ENCODE measurements around the gene RPH3AL.
A peak's percentile ranks its signal among the peaks of the same experiment; 100 is the strongest.
"Not testable (repeated sequence)": the region's sequence is repeated elsewhere in the genome, so short reads cannot be mapped to it uniquely, and the experiment has no call there.

RPH3AL gene

GRCh38 chr17:367656-368055 is 15.0 kb upstream of the RPH3AL start:
- H3K4me3 ChIP-seq (ENCODE audit: low read depth, low read length); H3K14ac ChIP-seq (ENCODE audit: low read length); H3K36me3 ChIP-seq (ENCODE audit: control insufficient read depth in 1 of 2, insufficient read depth in 2 of 2, low read length in 2 of 2); H3K79me2 ChIP-seq (ENCODE audit: control insufficient read depth, insufficient read depth, low read length, poor library complexity); H3K23ac ChIP-seq (ENCODE audit: low read length); H3K18ac ChIP-seq (ENCODE audit: low read length); H3K4ac ChIP-seq (ENCODE audit: low read depth, low read length); H4K91ac ChIP-seq (ENCODE audit: low read depth, low read length); H3K79me1 ChIP-seq (ENCODE audit: low read length); H3K27ac ChIP-seq (ENCODE audit: low read depth, low read length); H2AK5ac ChIP-seq (ENCODE audit: low read length); H3K9me3 ChIP-seq (ENCODE audit: insufficient read depth, low read depth, low read length); H3K4me1 ChIP-seq (ENCODE audit: control insufficient read depth in 1 of 2, insufficient read depth in 2 of 2, low read length in 2 of 2); H3K9ac ChIP-seq (ENCODE audit: low read length); H4K12ac ChIP-seq (ENCODE audit: low read depth, low read length); H3K27me3 ChIP-seq (ENCODE audit: insufficient read depth, low read length); H2BK12ac ChIP-seq (ENCODE audit: low read length); DNase-seq; H3K4me2 ChIP-seq (ENCODE audit: low read length); H4K8ac ChIP-seq (ENCODE audit: low read depth, low read length); H2BK120ac ChIP-seq (ENCODE audit: insufficient read depth, low read length, poor library complexity); H2BK5ac ChIP-seq (ENCODE audit: low read depth, low read length, poor library complexity); H2AFZ ChIP-seq (ENCODE audit: insufficient read depth, low read length, poor library complexity): not testable (repeated sequence)
- no CpG with 5 or more reads among the region's 17 CpGs for WGBS (ENCODE audit: extremely low coverage, insufficient coverage, insufficient read length)

- H3K4ac ChIP-seq (ENCODE audit: low read depth, low read length); H3K27me3 ChIP-seq (ENCODE audit: insufficient read depth, low read length); H3K4me3 ChIP-seq (ENCODE audit: low read depth, low read length); H2AK5ac ChIP-seq (ENCODE audit: low read length); H2BK12ac ChIP-seq (ENCODE audit: low read length); H2BK5ac ChIP-seq (ENCODE audit: low read depth, low read length, poor library complexity); H3K79me2 ChIP-seq (ENCODE audit: control insufficient read depth, insufficient read depth, low read length, poor library complexity); H4K12ac ChIP-seq (ENCODE audit: low read depth, low read length); H4K91ac ChIP-seq (ENCODE audit: low read depth, low read length); H3K4me2 ChIP-seq (ENCODE audit: low read length); H3K36me3 ChIP-seq (ENCODE audit: control insufficient read depth in 1 of 2, insufficient read depth in 2 of 2, low read length in 2 of 2); H3K9me3 ChIP-seq (ENCODE audit: insufficient read depth, low read depth, low read length); H3K4me1 ChIP-seq (ENCODE audit: control insufficient read depth in 1 of 2, insufficient read depth in 2 of 2, low read length in 2 of 2); DNase-seq; H2AFZ ChIP-seq (ENCODE audit: insufficient read depth, low read length, poor library complexity); H3K27ac ChIP-seq (ENCODE audit: low read depth, low read length); H3K79me1 ChIP-seq (ENCODE audit: low read length); H3K9ac ChIP-seq (ENCODE audit: low read length); H2BK120ac ChIP-seq (ENCODE audit: insufficient read depth, low read length, poor library complexity); H3K14ac ChIP-seq (ENCODE audit: low read length); H4K8ac ChIP-seq (ENCODE audit: low read depth, low read length); H3K18ac ChIP-seq (ENCODE audit: low read length); H3K23ac ChIP-seq (ENCODE audit: low read length): not testable (repeated sequence)
- WGBS (ENCODE audit: extremely low coverage, insufficient coverage, insufficient read length): no CpG with 5 or more reads among the region's 33 CpGs
Observed at GRCh38 chr17:366657-367615, 14.3 kb upstream of the RPH3AL start.

GRCh38 chr17:364766-365165 is 12.2 kb upstream of the RPH3AL start:
- H3K4ac ChIP-seq (ENCODE audit: low read depth, low read length): no peak overlapping the region
- H3K27me3 ChIP-seq (ENCODE audit: insufficient read depth, low read length): no peaks in the 10 kb centered on the region
- no peaks in the 10 kb centered on the region for H3K9me3 ChIP-seq (ENCODE audit: insufficient read depth, low read depth, low read length)
- H3K4me2 ChIP-seq (ENCODE audit: low read length): no peak overlapping the region
- H4K91ac ChIP-seq (ENCODE audit: low read depth, low read length): no peak overlapping the region
- no CpG with 5 or more reads among the region's 9 CpGs for WGBS (ENCODE audit: extremely low coverage, insufficient coverage, insufficient read length)
- no peaks in the 10 kb centered on the region for H3K79me2 ChIP-seq (ENCODE audit: control insufficient read depth, insufficient read depth, low read length, poor library complexity)
- H3K4me3 ChIP-seq (ENCODE audit: low read depth, low read length): no peak overlapping the region
- no peak overlapping the region for H2BK5ac ChIP-seq (ENCODE audit: low read depth, low read length, poor library complexity)
- no peak overlapping the region for H2BK120ac ChIP-seq (ENCODE audit: insufficient read depth, low read length, poor library complexity)
- no peak overlapping the region for H4K12ac ChIP-seq (ENCODE audit: low read depth, low read length)
- H2AK5ac ChIP-seq (ENCODE audit: low read length): no peak overlapping the region
- no peak overlapping the region for H4K8ac ChIP-seq (ENCODE audit: low read depth, low read length)
- H3K23ac ChIP-seq (ENCODE audit: low read length): no peak overlapping the region
- H3K4me1 ChIP-seq (ENCODE audit: control insufficient read depth in 1 of 2, insufficient read depth in 2 of 2, low read length in 2 of 2): no peaks in the 10 kb centered on the region
- no peak overlapping the region for H2BK12ac ChIP-seq (ENCODE audit: low read length)
- DNase-seq: no peak
- no peak overlapping the region for H3K27ac ChIP-seq (ENCODE audit: low read depth, low read length)
- H3K9ac ChIP-seq (ENCODE audit: low read length): no peak overlapping the region
- no peaks in the 10 kb centered on the region for H3K36me3 ChIP-seq (ENCODE audit: control insufficient read depth in 1 of 2, insufficient read depth in 2 of 2, low read length in 2 of 2)
- no peaks in the 10 kb centered on the region for H3K79me1 ChIP-seq (ENCODE audit: low read length)
- no peak overlapping the region for H3K14ac ChIP-seq (ENCODE audit: low read length)
- H3K18ac ChIP-seq (ENCODE audit: low read length): no peak overlapping the region
- H2AFZ ChIP-seq (ENCODE audit: insufficient read depth, low read length, poor library complexity): no peak overlapping the region

- Histone ChIP-seq H2BK120ac (ENCODE audit: insufficient read depth, low read length, poor library complexity) (no peak overlapping the region), H4K8ac (ENCODE audit: low read depth, low read length) (no peak overlapping the region), H2AK5ac (ENCODE audit: low read length) (no peak overlapping the region), H3K27me3 (ENCODE audit: insufficient read depth, low read length) (no peaks in the 10 kb centered on the region), H3K36me3 (ENCODE audit: control insufficient read depth in 1 of 2, insufficient read depth in 2 of 2, low read length in 2 of 2) (no peaks in the 10 kb centered on the region), H3K79me1 (ENCODE audit: low read length) (no peaks in the 10 kb centered on the region), H3K14ac (ENCODE audit: low read length) (no peak overlapping the region), H2BK5ac (ENCODE audit: low read depth, low read length, poor library complexity) (no peak overlapping the region), H2AFZ (ENCODE audit: insufficient read depth, low read length, poor library complexity) (no peak overlapping the region), H3K79me2 (ENCODE audit: control insufficient read depth, insufficient read depth, low read length, poor library complexity) (no peaks in the 10 kb centered on the region), H3K4me3 (ENCODE audit: low read depth, low read length) (no peak overlapping the region), H3K27ac (ENCODE audit: low read depth, low read length) (no peak overlapping the region), H3K9ac (ENCODE audit: low read length) (no peak overlapping the region), H4K91ac (ENCODE audit: low read depth, low read length) (no peak overlapping the region), H3K9me3 (ENCODE audit: insufficient read depth, low read depth, low read length) (no peaks in the 10 kb centered on the region), H3K4me2 (ENCODE audit: low read length) (no peak overlapping the region), H4K12ac (ENCODE audit: low read depth, low read length) (no peak overlapping the region), H2BK12ac (ENCODE audit: low read length) (no peak overlapping the region), H3K4ac (ENCODE audit: low read depth, low read length) (no peak overlapping the region), H3K4me1 (ENCODE audit: control insufficient read depth in 1 of 2, insufficient read depth in 2 of 2, low read length in 2 of 2) (no peaks in the 10 kb centered on the region), H3K23ac (ENCODE audit: low read length) (peak overlapping the region; percentile 40), H3K18ac (ENCODE audit: low read length) (no peak overlapping the region)
- no peak for DNase-seq
- no CpG with 5 or more reads among the region's 8 CpGs for WGBS (ENCODE audit: extremely low coverage, insufficient coverage, insufficient read length)
Observed at GRCh38 chr17:364308-364707, 11.7 kb upstream of the RPH3AL start.

Measured in trophoblast cell (in vitro differentiated cells and primary cell).